Common myeloid progenitor, CD34-positive (primary cell): ENCODE measurements around the gene ZBTB4.
"Not testable (repeated sequence)": the region's sequence is repeated elsewhere in the genome, so short reads cannot be mapped to it uniquely, and the experiment has no call there.

ENCODE experiments used
- CTCF ChIA-PET: fragments of 350-600 bp; sonication (Branson Sonifier 250); formaldehyde crosslinking; loops from one replicate; lab custom pipeline; 2021; ENCODE audit warnings: antibody characterized with exemption; lab: Charles Lee
- POLR2A ChIA-PET: fragments of 350-600 bp; sonication (Branson Sonifier 250); formaldehyde crosslinking; loops from one replicate; lab custom pipeline; 2021; ENCODE audit warnings: antibody characterized with exemption; lab: Charles Lee
- DNase-seq, 3 donors: peaks; one replicate each; pipeline versions ENCODE4 v3.0.0 to v3.0.0-alpha.2; 2013
- H3K27ac ChIP-seq, 2 experiments: 1 replicate in 1 of 2; 2 replicates in 1 of 2; pipeline ENCODE4 v1.7.0; 2013; ENCODE audit warnings: inconsistent platforms in 2 of 2, low read length in 2 of 2, mild to moderate bottlenecking in 2 of 2, low read depth in 1 of 2, moderate library complexity in 1 of 2; ENCODE audit not compliant: severe bottlenecking in 2 of 2, insufficient read depth in 1 of 2, poor library complexity in 1 of 2
- H3K27me3 ChIP-seq, 5 experiments: replicated peaks in 2 of 5; 1 replicate in 3 of 5; 2 replicates in 2 of 5; pipeline versions ENCODE4 v1.6.1 to v1.7.0; 2013; ENCODE audit warnings: low read length in 4 of 5, mild to moderate bottlenecking in 2 of 5, moderate library complexity in 2 of 5, inconsistent platforms in 1 of 5; ENCODE audit not compliant: insufficient read depth in 5 of 5, control insufficient read depth in 4 of 5
- H3K36me3 ChIP-seq, 4 experiments: 1 replicate in 2 of 4; 2 replicates in 2 of 4; pipeline versions ENCODE4 v1.6.1 to v1.7.0; 2013; ENCODE audit warnings: low read length in 3 of 4, control low read depth in 1 of 4, mild to moderate bottlenecking in 1 of 4; ENCODE audit not compliant: control insufficient read depth in 4 of 4, insufficient read depth in 4 of 4
- H3K4me1 ChIP-seq, 4 experiments: 1 replicate in 3 of 4; 2 replicates in 1 of 4; pipeline versions ENCODE4 v1.6.1 to v1.7.1; 2013; ENCODE audit warnings: low read length in 3 of 4, mild to moderate bottlenecking in 3 of 4, control low read depth in 1 of 4, inconsistent platforms in 1 of 4, moderate library complexity in 1 of 4; ENCODE audit not compliant: control insufficient read depth in 4 of 4, insufficient read depth in 4 of 4; ENCODE audit errors: control extremely low read depth in 1 of 4
- H3K4me3 ChIP-seq, 7 experiments: 1 replicate in 4 of 7; 2 replicates in 3 of 7; pipeline versions ENCODE4 v1.5.1 to v1.7.0; 2013; ENCODE audit warnings: mild to moderate bottlenecking in 7 of 7, low read length in 6 of 7, moderate library complexity in 6 of 7, inconsistent platforms in 2 of 7, low read depth in 2 of 7, control low read depth in 1 of 7; ENCODE audit not compliant: insufficient read depth in 4 of 7, control insufficient read depth in 1 of 7; ENCODE audit errors: extremely low read depth in 1 of 7
- H3K9me3 ChIP-seq, 5 experiments: 1 replicate in 4 of 5; 2 replicates in 1 of 5; pipeline versions ENCODE4 v1.6.1 to v1.7.1; 2013; ENCODE audit warnings: low read length in 4 of 5, mild to moderate bottlenecking in 2 of 5, inconsistent platforms in 1 of 5, low read depth in 1 of 5, moderate library complexity in 1 of 5; ENCODE audit not compliant: control insufficient read depth in 4 of 5, insufficient read depth in 2 of 5; ENCODE audit errors: control extremely low read depth in 1 of 5
- WGBS: methylation state at CpG from one replicate; pipeline ENCODE4 v1.1.5; 2013; ENCODE audit not compliant: insufficient coverage; 5-methylcytosine and 5-hydroxymethylcytosine counted together

ZBTB4 gene

GRCh38 chr17:7481842-7482741 lies 2.7 kb upstream of the ZBTB4 start:
- Histone ChIP-seq H3K4me1 (peaks cover 12 to 65% (median 55%) of the 10 kb centered on the region in 4 experiments), H3K27ac (peak overlapping the region in 1 of 2 experiments; percentile 100), H3K4me3 (peak overlapping the region in 1 of 7 experiments; percentile 90)
- CTCF ChIA-PET: interaction anchor here (1.1 kb wide), 1 partner anchor 78 kb away, joined by 3 read pairs; no protein-coding TSS in a partner anchor
- DNase-seq, H3K36me3 ChIP-seq, H3K27me3 ChIP-seq, POLR2A ChIA-PET, H3K9me3 ChIP-seq: not testable (repeated sequence)
- WGBS: 97% methylated on average over 27 of the region's 31 CpGs

DNA sequence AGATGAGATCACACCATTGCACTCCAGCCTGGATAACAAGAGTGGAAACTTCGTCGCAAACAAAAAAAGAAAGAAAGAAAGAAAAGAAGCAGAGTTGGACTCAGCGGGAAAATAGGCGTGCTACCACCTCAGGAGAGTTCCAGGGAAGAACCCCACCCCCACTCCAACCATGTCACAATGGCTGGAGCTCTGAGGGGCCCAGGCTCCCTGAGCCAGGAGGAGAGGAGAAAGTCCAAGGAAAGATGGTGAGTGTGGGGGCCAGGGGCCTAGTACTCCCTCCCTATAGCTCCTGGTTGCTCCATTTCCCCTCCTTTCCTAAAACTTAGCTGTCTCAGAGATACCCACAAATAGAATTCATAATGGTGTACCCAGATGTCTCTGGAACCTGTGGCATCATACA lies 1.8 kb upstream of the ZBTB4 start, which contains the start of gene SLC35G6:
Gene SLC35G6, plus strand, starts transcription at position 172 of the 400 bp plus-strand sequence. Its CDS starts 71 bp downstream, at position 243.
- H3K9me3 ChIP-seq, DNase-seq, H3K27me3 ChIP-seq, H3K36me3 ChIP-seq, POLR2A ChIA-PET: not testable (repeated sequence)
- H3K27ac ChIP-seq: peak within 1 kb of the TSS in 1 of 2 experiments; percentile 82
- WGBS: no CpG with 5 or more reads among the region's 4 CpGs
- H3K4me3 ChIP-seq: peak within 1 kb of the TSS in 2 of 7 experiments; percentile 65 to 88
- peaks cover 8 to 62% (median 59%) of the 10 kb centered on the region in 4 experiments for H3K4me1 ChIP-seq
- CTCF ChIA-PET: interaction anchor here (1.1 to 2.1 kb wide), 2 partner anchors 45 to 79 kb away, joined by 3 to 9 read pairs; partner anchors contain the start of gene TMEM102

DNA sequence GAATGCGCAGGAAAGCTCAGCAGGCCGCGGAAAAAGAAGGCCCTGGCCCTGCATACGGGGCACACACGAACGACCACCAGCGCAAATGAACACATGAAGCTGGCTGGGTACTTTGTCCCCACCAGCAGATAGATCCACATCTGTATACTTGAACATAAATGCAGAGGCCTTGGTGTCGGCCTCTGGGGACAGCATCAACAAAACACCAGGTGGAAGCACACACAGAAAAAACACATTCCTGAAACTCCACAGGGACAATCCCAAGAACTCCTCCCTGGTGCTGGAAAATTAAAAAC lies 606 bp upstream of the ZBTB4 start:
- CTCF ChIA-PET: interaction anchor here (1.0 to 2.1 kb wide), 5 partner anchors 28 to 67 kb away, joined by 3 to 9 read pairs (median 5); partner anchors contain the start of gene TMEM102
- POLR2A ChIA-PET: interaction anchor here (0.5 to 1.4 kb wide), 6 partner anchors 9 to 43 kb away, joined by 3 to 5 read pairs (median 4); no protein-coding TSS in a partner anchor
- Histone ChIP-seq H3K36me3 (peaks cover 0 to 7% (median 0%) of the 10 kb centered on the region in 4 experiments), H3K27ac (peak overlapping the region; percentile 46 to 82), H3K9me3 (no peaks in the 10 kb centered on the region), H3K4me3 (peak overlapping the region; percentile 33 to 88 (median 71)), H3K27me3 (no peaks in the 10 kb centered on the region), H3K4me1 (peaks cover under 1 to 59% (median 55%) of the 10 kb centered on the region in 4 experiments)
- no peak for DNase-seq
- WGBS: 20% methylated on average over 1 of the region's 8 CpGs

DNA sequence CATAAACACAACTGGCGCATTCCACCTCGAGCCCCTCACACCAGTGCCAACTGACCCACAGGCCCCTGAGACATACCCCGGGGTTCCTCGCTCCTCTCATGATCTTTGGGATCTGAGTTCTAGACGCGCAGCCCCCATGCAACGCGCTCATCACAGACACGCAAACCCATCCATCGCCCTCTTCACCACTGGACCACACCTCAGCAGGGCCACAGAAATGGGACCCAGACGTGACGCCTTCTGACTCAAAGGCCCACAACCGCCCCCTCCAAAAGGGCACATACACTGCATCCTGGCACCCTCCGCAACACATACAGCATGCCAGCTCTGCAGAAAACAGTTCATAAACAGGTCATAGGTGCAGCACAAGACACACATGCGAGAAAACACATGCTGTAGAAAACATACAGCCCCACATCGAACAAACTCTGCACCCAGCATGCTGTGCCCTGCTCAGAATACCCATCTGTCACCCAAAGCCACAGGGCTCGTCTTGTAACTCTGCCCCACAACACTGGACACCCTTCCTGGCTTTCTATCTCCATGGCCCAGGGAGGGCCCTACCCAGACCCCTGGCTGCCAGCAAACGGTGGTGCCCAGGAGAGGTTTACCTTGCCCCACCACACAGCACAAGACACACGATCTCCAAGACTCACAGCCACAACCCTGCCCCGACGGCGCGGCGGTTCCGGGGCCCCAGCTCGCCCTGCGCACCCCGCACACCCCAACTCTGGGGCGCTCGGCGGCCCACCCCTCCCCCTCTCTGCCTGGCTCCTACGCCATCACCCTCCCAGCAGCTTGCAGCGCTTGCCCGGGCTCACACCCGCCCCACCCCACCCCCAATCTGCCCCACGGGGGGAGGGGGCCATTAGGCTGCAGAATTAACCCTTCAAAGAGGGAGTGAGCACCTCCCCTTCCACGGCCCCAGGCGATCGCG lies 887 bp downstream of the ZBTB4 start:
- Histone ChIP-seq H3K36me3 (peaks cover 0 to 7% (median 0%) of the 10 kb centered on the region in 4 experiments), H3K27me3 (no peaks in the 10 kb centered on the region), H3K4me3 (peak overlapping the region; percentile 65 to 88 (median 79)), H3K27ac (peak overlapping the region; percentile 66 to 87), H3K4me1 (peaks cover 0 to 56% (median 51%) of the 10 kb centered on the region in 4 experiments), H3K9me3 (no peaks in the 10 kb centered on the region)
- peak; percentile 31 to 76 (median 65) for DNase-seq
- ChIA-PET POLR2A (interaction anchor here (0.7 to 1.5 kb wide), 4 partner anchors 15 to 142 kb away, joined by 3 read pairs; no protein-coding TSS in a partner anchor), CTCF (interaction anchor here (0.6 to 3.9 kb wide), 10 partner anchors 11 to 123 kb away, joined by 3 to 29 read pairs (median 4); partner anchors contain the start of gene TMEM102)
- 26% methylated on average over 28 of the region's 40 CpGs for WGBS

DNA sequence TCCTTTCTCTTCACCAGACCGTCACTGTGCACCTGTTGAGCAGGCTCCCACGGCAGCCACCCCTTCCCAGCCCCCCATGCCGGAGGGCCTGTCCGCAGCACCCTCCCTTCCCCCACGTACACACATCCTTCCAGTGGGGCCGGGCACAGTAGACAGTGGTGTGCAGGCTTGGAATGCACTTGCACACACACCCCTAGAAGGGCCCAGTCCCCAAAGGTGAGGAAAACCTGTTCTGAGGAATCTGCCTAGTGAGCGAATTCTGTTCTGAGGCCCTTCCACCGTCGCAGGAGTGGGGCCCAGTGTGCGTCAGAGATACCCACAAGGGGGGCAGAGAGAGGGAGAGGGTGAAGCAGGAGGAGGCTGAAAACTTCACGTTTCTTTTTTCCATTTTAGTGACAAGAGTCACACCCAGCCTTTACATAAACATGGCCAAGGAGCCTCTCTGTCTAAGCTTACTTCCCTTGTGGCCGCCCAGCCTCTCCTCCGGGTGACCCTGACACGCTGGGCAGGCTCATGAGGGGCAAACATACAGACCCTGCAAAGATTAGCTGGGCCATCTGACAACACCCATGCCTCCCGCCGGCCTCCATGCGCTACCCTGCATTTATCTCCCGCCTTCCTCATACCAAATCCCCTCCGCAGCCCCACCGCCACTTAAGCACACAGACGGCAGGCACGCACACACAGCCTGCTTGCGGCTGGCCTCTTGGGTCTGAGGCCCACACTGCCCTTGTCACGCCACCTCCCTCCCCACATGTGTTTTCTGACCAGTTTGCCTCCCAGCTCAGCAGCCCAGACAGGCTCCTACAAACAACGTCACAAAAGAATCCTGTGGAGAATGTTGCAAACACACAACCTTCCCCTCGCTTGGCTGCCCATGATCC lies 1.8 kb downstream of the ZBTB4 start:
- Histone ChIP-seq H3K4me3 (peak overlapping the region; percentile 65 to 88 (median 79)), H3K9me3 (no peaks in the 10 kb centered on the region), H3K27me3 (no peaks in the 10 kb centered on the region), H3K27ac (peak overlapping the region in 1 of 2 experiments; percentile 87), H3K36me3 (peaks cover 0 to 7% (median 0%) of the 10 kb centered on the region in 4 experiments), H3K4me1 (peaks cover 0 to 47% (median 43%) of the 10 kb centered on the region in 4 experiments)
- DNase-seq: peak; percentile 25 to 71 (median 61)
- POLR2A ChIA-PET: interaction anchor here (0.5 to 1.5 kb wide), 5 partner anchors 14 to 36 kb away, joined by 3 to 7 read pairs (median 3); no protein-coding TSS in a partner anchor
- CTCF ChIA-PET: interaction anchor here (0.6 to 3.9 kb wide), 9 partner anchors 10 to 123 kb away, joined by 3 to 29 read pairs (median 3); partner anchors contain the start of genes TMEM102 and TMEM95
- WGBS: 25% methylated on average over 19 of the region's 26 CpGs
